ENCODE results near the gene DNASE1L2.

The DNASE1L2 gene

DNA sequence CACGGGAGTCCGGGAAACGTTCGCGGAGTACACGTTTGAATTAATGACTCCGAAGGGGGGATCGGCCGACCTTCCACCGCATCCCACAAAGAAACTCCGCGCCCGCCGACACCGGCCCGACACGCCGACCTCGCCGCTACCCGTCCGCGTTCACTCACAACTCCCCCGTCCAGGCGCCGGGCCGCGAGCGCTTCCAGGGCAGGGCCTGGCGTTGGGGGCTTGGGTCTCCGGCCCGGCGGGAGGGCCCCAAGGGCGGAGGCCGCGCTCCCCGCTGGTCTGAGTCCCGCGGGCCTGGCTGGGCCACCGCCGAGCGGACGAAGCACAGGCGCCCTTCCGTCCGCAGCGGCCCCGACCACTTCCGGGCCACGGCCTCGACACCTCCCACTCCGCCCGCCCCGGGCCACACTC lies 31.3 kb downstream of the DNASE1L2 start:
- peak in 1 of 3 donors; percentile 19 for DNase-seq (ENCODE audit: low read depth in 3 of 3, low spot score in 1 of 3)

DNA sequence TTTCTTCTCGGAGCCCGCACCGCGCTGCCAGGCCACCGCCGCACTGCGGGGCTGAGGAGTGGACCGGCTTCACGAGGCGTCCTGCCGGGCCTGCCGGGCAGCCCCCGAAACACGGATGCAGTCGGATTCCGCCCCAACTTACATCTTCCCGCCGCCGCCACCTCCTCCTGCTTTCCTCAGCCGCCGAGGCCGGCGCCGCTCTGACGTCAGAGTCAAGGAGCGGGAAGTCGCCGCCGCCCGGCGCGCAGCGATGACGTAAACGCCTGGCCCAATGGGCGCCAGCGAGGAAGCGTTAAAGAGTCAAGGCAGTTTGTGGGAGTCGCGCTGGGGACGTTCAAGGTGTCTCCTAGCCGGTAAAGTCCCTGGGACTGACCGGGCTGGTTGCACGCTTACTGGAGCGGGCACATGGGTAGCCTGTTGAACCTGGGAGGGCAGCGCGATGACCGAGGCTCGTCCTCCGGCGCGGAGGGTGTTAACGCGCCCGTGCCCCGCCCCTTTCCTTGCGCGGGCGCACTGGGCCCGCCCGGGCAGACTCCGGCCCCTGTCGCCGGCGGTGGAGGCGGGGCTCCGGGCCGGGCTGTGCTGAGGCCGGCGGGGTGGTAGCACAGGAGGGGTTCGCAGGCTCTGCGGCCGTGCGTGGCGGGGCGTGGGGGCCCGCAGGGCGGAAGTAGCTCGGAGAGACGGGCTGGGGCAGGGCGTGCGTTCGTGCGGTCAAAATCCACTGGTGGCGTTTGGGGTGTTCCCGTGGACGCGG lies 31.8 kb downstream of the DNASE1L2 start, which contains the start of gene RNPS1:
Gene RNPS1, minus strand, starts transcription at position 214 of the 754 bp plus-strand sequence. CDS start 3,483 bp downstream, outside the sequence.
- DNase-seq (ENCODE audit: low read depth in 3 of 3, low spot score in 1 of 3), result peak; percentile 84 to 93 (median 87)

DNA sequence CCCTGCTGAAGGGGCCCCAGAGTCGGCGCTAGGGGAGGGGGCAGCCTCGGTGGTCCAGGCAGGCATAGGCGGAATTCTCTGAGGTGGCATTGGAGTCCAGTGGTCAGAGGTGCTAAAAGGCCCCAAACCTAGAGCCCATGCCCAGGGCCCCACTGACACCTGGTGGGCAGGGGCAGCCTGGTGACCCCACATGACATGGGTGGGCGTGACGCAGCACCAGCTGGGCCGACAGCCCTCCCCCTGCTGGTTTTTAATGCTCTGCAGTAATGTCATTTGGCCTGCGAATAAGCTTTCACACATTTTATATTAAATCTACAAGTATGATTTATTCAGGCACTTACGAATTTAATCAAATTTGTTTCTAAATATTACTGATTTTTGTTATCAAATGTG lies 33.8 kb downstream of the DNASE1L2 start:
- DNase-seq (ENCODE audit: low read depth in 3 of 3, low spot score in 1 of 3), result no peak

DNA sequence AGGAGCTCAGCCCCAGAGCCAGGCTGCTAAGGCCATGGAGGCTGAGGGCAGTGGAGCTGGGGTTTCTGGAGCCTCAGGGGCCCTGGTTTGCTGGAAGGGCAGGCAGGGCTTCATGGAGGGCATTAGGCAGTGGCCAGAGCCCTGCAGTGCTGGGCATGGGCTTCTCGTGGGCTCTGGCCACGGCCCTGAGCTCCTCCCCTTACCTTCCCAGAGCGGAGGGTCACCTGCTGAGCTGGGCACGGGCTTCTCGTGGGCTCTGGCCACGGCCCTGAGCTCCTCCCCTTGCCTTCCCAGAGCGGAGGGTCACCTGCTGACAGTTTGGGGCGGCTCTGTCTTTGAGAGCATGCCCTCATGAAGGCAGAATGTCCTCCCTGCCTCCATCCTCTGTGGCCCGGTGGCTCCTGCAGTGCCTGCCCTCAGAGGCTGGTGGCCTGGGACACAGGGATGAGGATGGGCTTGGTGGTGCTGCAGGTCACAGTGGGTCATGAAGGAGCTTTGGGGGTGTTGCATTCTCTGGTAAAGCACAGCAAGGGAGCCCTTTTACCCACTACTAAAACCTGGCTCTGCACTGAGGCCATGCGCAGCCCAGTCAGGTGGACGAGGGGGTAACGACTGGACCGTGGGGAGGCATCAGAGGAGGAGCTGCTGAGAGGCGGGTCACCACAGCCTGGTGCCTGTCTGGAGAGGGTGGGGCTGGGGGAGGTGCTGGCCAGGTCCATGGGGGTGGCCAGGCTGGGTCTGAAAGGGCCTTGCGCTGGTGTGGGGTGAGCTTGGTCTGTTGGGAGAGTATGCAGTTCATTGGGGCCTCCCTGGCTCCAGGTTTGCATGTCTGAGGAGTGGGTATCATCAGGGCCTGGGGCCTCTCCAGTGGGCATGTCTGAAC lies 34.6 kb downstream of the DNASE1L2 start:
- no peak for DNase-seq (ENCODE audit: low read depth in 3 of 3, low spot score in 1 of 3)

DNA sequence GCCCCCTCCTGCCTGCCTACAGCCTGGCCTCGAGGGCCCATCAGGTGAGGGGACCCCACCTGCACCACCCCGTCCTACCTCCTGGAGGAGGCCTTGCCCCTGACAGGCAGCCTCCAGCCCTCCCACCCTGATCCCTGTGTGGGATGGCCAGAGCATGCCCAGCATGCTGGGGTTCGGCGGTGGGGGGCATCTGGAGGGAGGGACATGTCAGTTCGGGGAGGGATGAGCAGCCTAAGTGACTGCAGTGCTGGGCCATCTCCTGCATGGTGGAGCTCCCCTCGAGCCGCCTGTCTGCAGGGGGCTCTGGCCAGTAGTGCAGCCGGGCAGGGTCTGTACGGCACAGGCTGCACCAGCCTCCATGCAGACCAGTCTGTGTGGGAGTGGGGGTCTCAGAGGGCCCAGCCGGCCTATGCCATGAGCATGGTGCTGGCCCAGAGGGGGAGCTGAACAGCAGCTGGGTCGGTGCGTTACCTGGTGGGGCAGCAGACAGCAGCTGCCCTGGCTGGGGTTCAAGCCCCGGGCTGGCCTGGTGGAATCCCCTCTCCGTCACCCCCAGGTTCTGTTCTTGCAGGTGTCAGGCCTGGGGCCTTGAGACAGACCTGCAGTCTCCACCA lies 35.7 kb downstream of the DNASE1L2 start:
- no peak for DNase-seq (ENCODE audit: low read depth in 3 of 3, low spot score in 1 of 3)

DNA sequence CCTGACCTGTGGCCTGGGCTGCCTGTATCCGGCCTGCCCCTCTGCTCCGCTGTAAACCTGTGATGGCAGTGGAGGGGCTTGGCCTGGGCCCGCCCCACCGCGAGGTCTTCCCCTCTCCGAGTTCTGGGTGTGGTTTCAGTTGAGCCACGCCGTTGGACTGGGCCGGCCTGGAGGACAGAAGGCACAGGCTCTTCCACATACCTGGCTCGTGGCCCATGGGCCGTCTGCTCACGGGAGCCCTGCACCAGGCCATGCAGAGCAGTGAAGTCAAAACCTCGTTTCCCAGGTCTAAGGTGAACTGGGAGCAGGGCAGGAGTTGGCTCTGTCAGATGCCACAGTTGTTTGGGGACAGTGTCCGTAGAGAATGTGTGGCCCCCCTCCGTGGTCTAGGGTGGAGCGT lies 37.2 kb downstream of the DNASE1L2 start:
- DNase-seq (ENCODE audit: low read depth in 3 of 3, low spot score in 1 of 3), result no peak

DNA sequence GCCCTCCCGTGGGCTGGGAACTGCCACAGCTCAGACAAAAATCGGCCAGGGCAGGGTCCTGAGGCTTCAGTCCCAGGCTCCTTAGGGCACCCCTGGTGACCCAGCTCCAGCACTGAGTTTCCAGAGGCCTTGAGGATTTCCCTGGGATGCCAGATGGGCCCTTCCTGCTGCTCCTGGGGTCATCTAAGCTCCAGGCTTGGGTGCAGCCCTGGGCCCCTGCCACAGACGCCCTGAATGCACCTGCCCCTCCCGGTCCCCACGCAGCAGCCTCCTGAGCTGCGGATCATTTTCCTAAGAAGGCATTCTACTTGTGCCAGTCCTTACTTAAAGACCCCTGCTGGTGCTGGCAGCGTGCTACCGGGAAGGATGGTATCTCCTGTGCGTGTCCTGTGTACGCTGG lies 37.7 kb downstream of the DNASE1L2 start:
- DNase-seq (ENCODE audit: low read depth in 3 of 3, low spot score in 1 of 3), result no peak

DNA sequence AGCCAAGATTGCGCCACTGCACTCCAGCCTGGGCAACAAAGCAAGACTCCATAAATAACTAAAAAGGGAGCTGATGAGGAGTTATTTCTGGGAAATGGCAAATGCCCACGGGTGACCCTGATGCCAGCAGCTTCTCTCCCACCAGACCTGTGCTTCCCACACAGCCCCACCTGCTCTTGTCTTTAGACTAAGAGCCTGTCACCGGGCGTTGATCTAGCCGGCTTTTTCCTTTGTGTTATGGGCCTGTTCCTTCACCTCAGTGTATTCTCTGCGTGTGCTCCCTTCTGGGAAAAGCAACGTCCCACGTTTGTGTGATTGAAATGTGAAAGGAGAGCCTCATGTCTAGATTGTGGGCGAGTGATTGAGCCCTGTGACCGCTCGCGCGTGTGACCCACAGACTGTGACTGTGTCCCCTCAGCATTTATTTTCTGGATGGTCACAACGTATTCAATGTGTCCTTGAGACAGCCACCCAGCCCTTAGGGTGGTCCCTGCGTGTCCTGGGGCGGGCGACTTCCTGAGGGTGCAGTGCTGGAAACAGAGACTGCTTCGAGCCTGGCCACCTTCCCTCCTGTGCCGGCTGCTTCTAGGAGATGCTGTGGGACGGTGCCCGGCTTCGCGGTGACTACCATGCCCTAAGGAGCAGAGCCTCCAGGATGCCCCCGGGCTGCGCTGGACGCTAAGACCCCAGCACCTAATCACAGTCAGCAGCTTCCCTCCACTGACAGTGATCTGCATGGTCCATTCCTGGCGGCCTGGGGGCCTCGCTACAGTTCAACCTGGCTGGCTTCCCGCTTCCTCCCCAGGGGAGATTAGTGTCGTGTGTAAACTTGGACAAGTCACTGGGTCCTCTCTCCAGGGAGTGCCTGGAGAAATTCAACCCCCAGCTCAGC lies 39.5 kb downstream of the DNASE1L2 start:
- no peak for DNase-seq (ENCODE audit: low read depth in 3 of 3, low spot score in 1 of 3)

DNA sequence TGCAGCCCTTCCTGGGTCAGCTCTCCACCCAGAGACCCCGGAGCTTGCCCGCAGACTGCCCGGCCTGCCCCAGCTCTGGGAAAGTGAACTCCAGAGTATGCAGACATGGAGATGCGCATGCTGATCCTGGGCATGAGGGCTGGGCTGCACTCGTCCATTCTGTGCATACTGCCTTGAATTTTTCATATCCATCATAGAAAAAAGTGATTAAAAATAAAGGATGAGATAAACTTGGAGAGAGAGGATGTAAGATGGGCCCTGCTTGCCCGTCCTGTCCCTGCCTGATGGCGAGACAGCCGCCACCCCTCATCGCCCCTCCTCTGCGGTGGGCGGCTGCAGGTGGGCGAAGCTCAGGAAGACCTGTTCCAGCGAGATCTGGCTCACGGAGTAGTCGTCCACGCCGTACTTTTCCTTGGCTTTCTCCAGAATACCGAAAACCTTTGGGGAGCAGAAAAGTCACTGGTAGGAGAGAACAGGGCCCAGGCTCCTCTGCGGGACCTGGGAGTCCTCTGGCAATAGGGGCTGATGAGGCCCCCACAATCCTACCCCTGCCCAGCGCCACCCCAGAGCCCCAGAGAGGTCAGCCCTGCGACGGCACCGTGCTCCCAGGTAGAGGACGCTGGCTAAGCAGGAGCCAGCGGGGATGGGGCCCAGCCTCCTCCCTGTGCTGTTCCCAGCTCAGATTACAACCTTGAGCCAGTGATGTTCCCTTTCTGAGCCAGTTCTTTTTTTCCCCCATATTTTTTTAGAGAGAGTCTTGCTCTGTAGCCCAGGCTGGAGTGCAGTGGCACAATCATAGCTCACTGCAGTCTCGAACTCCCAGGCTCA lies 40.3 kb downstream of the DNASE1L2 start:
- DNase-seq (ENCODE audit: low read depth in 3 of 3, low spot score in 1 of 3), result no peak

DNA sequence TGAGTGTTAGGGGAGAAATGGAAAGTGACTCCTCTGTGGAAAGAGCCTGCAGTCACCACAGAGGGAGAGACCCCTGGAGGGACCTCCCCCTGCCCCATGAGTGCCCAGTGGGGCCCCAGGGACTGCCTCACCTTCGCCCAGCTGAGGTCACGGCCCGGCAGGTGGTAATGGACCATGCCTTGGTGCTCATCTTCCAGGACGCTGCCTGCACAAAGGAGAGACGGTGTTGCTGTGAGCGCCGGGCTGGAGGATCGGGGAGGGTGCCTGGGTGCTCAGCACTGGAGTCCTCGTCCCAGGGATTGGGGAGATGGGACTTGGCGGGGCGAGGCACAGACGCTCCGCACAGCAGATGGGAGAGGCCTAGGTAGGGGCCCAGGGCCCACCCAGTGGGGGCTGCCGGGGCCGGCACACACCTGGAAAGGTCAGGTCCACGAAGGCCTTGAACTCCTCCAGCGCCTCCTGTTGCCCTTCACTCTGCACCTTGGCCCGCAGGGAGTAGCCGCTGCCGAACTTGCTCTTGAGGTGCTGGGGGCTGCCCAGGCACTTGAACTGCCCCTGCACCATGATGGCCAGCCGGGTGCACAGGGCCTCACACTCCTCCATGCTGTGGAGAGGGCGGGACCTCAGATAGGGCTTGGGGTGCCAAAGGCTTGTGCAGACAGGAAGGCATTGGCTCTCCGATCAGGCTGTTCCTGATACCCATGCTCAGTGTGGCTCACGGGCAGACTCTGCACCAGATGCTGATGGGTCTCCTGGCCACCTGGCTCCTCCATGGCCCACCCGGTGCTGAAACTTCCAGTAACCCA lies 41.4 kb downstream of the DNASE1L2 start:
- DNase-seq (ENCODE audit: low read depth in 3 of 3, low spot score in 1 of 3), result no peak

DNA sequence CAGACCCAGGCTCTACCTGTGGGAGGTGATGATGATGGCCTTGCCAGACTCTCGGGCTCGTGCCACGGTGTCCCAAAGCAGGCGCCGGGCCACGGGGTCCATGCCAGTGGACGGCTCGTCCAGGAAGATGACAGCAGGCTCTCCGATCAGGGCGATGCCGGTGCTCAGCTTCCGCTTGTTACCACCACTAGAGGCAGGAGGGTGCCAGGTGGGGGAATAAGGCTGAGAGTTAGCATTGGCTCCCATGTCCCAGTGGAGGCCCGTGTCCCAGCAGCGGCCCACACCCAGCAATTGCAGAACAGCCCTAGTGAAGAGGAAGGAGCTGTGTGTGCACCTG lies 42.0 kb downstream of the DNASE1L2 start:
- no peak for DNase-seq (ENCODE audit: low read depth in 3 of 3, low spot score in 1 of 3)

DNA sequence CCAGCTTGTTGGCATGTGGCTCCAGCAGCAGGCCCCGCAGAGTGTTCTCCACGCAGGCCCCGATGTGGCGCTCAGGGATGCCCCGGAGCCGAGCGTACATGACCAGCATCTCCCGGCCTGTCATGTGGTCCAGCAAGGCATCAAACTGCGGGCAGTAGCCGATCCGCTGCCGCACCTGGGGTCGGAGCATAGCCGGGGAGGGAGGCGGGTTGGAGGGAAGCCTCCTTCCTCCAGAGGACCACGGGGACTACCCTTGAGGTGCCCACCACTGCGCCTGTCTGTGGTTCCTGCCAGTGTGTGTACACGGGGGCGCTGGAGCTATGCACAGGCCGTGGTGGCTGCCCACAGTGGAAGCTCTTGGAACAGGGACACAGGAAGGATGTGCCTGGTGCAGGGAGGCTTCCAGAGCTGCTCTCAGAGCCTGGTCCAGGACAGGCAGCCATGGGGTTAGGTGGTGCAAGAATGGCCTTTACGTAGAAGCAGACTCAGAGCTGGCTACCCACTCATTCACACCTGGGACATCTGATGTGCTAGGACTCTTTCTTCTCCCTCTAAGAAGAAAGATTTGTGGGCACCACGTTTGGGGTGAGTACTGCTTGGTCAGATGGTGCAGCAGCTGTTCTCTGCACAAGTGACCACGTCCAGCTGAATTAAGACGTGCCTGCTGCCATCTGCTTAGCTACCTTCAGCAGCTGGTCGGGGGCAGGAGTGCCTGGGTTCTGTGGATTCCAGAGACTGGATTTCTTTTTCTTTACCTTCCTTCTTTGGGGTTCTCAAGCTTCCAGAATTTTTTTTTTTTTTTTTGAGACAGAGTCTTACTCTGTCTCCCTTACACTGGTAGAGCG lies 42.9 kb downstream of the DNASE1L2 start:
- DNase-seq (ENCODE audit: low read depth in 3 of 3, low spot score in 1 of 3), result no peak

DNA sequence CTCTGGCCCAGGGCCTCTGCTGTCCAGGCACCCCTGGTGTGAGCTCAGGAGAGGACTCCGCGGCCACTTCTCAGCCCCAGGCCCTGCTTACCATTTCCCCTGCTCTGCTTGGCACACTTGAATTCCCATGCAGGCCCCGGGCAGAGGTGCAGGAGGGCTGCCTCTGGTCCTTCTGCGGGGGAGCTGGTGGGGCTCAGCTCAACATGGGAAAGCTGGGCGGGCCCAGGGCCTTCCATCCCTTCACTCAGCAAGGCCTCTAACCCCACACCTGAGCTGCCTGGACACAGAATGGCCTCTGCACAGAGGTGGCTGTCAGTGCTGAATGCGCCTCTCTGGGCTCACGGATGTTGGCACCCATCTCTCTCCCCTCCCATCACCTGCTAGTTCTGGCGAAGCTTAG lies 44.2 kb downstream of the DNASE1L2 start:
- DNase-seq (ENCODE audit: low read depth in 3 of 3, low spot score in 1 of 3), result no peak

DNA sequence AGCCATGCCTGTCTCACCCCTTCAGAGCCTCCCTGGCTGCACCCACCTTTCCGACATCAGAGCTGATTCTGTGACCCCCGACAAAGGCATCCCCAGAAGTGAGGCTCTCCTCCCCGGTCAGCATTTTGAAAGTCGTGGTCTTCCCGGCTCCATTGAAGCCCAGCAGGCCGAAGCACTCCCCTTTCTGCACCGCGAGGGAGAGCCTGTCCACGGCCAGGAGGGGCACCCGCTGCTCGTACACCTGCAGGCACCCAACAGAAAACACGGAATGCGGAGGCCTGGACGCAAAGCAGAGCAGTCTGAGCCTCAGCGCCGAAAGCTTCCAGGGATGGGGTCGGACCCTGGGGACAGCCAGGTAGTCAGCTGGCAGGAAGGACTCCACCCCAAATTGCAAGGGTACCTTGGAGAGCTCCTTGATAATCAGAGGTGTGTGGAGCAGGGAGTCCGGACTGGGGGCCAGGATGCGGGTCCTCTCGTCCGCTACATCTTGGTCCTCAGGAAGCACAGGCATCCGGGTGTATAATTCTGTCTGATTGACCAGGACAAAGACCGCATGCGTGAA lies 44.8 kb downstream of the DNASE1L2 start:
- no peak for DNase-seq (ENCODE audit: low read depth in 3 of 3, low spot score in 1 of 3)

DNA sequence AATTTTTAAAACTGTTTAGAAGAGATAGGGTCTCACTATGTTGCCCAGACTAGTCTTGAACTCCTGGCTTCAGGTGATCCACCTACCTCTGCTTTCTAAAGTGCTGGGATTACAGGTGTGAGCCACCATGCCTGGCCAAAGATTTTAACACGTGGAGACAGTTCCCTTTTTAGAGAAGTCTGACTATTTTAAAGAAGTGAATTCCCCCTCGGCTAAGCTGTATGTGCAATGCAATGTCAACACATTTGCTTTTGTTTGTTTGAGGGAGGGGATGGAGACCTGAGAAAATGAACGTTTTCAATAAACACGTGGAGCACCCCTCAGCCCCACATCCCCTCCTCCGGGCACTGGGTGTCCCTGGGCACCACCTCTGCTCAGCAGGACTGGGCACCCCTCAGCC lies 46.0 kb downstream of the DNASE1L2 start:
- no peak for DNase-seq (ENCODE audit: low read depth in 3 of 3, low spot score in 1 of 3)

DNA sequence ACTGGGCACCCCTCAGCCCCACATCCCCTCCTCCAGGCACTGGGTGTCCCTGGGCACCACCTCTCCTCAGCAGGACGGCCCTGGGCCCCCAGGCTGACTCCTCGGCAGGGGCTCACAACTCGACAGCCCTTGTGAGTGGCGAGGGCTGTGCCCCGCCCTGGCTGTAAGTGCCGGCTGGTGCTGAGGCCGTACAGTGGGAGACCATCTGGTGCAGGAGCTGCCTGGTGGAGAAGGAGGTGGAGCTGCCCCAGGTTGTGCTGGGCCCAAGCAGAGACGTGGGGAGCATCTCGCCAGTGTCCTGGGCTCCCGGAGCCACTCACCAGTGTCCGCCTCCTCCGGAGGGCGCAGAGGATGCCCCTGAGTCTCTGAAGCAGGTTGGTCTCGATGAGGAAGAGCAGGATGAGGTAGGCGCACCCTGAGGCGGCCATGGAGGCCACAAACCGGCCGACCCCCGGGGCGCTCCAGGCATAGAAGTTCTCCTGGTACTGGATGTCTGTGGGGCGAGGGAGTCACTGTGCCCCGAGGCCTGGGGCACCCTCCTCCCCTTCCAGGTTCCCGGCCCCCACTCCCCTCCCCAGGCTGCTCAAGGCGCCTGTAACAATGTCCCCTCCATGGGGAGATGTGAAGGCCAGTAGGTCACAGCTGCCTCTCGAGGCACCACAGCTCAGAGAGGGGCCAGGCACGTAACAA lies 46.8 kb downstream of the DNASE1L2 start:
- DNase-seq (ENCODE audit: low read depth in 3 of 3, low spot score in 1 of 3), result no peak

DNA sequence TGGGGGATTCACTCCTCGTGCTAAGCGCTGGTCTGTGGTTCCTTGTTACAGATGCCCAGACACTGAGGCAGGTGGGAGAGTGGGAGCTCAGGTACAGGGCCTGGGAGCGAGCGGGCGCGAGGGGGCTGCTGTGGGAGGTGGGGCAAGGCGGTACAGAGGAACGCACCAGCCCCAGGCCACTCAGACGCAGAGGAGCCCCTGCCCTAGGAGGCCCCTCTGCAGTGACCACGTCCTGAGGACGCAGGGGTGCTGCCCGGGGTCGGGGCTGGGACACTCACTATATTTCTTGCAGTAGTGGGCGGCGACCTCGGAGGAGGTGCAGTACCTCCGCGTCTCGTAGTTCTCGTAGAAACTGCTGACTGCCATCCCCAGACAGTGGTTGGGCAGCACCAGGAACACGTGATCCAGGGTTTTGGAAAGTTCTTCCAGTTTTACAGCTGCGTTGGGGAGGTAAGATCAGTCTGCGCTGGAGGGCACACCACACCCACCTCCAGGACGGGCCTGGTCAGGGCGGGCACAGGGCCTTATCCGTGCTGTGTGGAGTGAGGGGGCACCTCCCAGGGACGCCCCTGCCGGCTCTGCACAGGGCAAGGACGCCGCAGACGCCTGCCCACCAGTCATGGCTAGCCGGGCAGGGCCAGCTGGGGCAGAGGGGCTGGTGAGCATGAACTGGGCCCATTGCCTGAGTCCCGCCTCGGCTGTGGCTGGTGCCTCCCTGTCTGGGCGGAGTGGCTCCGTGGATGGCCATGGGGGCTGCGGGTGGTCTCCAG lies 47.9 kb downstream of the DNASE1L2 start:
- DNase-seq (ENCODE audit: low read depth in 3 of 3, low spot score in 1 of 3), result no peak

Data from stimulated activated CD4-positive, alpha-beta T cell treated with anti-CD3 and anti-CD28 coated beads, TNF-alpha, amount 100 ng/mL, for 1 hour (primary cell).